Measurements from ENCODE around the gene KCND2.
"Not testable (repeated sequence)": the region's sequence is repeated elsewhere in the genome, so short reads cannot be mapped to it uniquely, and the experiment has no call there.

The KCND2 gene

GRCh38 chr7:120588862-120589261 is 315.9 kb downstream of the KCND2 start:
- no peak for DNase-seq

DNA sequence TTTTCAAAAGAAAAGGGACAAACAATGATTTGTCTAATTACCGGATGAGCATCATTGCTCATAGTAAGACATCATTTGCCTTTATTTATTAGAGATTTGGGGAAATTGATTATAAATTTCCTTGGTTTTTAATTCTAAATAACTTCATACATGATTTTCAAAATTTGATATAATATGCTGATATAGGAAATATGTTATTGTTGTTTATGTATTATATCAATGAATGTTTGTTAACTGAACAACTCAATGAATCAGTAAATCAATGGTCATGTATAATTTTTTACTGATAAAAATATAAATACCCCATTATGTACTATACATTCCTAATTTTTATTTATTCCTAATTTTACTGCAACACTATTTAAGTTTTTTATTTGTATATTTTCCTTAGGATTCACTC is 327.6 kb downstream of the KCND2 start:
- no peak for DNase-seq

DNA sequence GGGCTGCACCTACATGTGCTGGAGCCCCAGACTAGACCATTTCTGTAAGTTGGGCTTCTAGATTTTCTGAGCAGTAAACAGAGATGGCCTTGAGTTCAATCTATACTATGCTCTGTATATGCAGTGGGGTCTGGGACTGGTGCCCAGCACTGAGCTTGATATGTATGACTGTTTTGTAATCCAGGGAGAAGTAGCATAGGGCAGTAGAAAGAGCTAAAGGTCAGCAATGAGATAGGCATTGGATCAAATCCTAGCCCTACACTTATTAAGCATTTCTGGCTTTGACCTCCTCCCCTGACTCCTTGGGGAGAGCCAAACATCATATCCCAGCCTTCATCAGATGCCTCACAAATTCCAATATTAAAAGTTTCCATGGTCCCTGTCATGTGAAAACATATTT is 330.4 kb downstream of the KCND2 start:
- DNase-seq, result no peak

GRCh38 chr7:120609136-120609753 is 336.3 kb downstream of the KCND2 start:
- DNase-seq, result no peak

DNA sequence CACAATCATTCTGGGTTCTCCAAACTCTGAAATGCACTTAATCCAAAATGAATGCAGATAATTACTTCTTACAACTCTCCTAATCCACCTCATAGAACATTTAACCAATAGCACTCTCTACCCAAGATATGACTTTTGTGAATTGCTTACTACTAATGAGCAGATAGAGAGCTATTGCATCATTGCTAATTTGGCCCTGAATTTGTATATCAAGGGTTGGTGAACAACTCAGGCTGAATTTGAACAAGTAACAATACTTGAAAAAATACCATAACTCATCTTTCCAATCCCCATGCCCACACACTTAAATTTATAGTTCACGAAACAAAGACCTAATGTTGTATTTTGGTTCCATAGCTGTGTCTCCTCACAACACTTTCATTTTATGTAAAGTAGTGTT is 339.0 kb downstream of the KCND2 start:
- no peak for DNase-seq

DNA sequence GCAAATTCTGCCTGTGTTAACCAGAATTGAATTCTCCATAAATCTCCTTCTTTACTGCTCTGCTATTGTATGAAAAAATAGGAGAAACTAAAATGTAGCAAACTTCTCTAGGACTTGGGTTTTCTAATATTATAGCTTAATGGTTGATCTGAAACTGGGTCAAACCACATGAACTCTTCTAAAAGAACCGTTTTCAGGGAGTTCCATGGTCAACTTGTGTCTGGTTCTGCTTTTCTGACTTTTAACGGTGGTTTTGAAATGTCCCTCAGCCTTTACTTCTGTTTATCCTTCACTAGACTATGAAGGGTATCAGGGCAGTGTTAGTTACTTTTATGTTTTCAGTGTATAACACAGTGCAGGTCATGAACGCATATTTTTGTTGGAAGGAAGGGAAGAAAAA is 342.7 kb downstream of the KCND2 start:
- no peak for DNase-seq

GRCh38 chr7:120617275-120617674 is 344.3 kb downstream of the KCND2 start:
- DNase-seq, result no peak

- DNase-seq, result no peak
These were observed 355.3 kb downstream of the KCND2 start for GRCh38 chr7:120628251-120628650.

DNA sequence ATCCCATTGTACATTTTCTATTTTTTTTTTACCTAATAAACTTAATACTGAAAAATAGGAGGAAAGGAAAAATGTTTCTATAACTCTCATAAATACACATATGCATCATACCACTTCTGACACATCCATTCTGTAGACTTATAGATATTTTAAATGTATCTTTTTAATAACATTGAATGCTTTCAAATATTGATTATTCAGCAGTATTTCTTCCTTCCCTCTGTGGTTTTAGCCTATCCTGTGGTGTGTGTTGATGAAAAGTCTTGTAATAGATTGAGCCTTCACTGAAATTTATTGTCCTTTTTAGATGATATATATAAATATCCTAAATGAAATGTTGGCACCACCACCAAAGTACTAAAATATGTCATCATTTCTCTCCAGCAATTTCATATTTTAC is 366.9 kb downstream of the KCND2 start:
- DNase-seq, result no peak

GRCh38 chr7:120645966-120646365 is 373.0 kb downstream of the KCND2 start:
- DNase-seq, result no peak

GRCh38 chr7:120654241-120654640 is 381.3 kb downstream of the KCND2 start:
- DNase-seq, result no peak

- DNase-seq, result no peak
These were observed 385.5 kb downstream of the KCND2 start for GRCh38 chr7:120658516-120658915.

DNA sequence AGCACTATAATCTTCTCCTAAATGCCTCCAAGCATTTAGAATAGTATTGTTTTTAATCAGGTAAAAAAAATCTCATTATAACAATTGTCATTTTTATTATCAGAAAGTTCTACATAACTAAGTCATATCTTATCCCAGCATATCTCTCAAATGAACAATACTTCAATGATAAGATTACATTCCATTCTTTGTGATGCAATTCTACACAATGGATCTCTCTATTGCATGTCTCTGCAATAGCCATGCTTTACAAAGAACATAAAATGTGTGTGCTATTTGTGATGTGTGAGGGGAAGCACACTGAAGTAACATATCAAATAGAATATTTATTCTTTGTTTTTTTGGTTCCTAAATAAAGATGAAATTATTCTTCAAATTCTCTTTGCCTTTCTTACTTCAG is 389.3 kb downstream of the KCND2 start:
- DNase-seq, result no peak

DNA sequence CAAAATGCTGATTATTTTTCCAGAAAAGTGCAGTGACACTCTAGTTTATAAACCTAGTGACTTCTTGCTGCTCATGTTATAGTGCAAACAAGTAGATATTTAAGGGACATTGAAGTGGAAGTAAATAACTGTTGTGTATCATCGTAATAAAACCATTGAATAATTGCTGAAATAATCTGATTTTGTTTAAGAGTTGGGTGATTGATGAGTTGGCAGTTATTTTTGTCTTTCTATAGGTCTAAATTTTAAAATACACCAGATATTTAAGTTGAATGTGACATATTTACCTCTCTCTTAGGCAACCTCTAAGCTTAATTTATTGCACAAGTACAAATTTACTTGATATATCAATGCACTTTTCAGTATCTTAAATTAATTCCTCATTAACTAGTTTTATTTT is 392.1 kb downstream of the KCND2 start:
- no peak for DNase-seq

- DNase-seq, result no peak
These were observed 402.1 kb downstream of the KCND2 start for GRCh38 chr7:120675076-120675475.

- no peak for DNase-seq
These were observed 404.6 kb downstream of the KCND2 start for GRCh38 chr7:120677535-120677934.

DNA sequence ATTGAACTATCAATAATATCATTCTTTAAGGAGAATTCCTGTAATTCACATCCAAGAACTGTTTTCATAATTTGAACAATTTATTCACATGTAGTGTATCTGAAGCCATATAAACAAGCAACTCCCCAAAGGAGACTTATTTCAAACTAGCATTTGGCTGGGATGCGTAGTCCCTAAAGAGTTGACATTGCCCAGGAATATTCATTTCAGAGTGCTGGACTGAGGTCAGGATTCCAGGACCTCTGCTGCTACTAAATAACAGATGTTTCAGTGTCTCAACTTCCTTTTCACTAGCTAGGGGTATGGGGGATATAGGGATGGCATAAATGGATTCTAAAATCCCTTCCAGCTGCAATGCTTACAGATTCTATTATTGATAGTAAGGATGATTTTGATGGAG is 408.0 kb downstream of the KCND2 start:
- DNase-seq, result no peak

GRCh38 chr7:120684463-120684862 is 411.5 kb downstream of the KCND2 start:
- DNase-seq, result no peak

- no peak for DNase-seq
These were observed 418.9 kb downstream of the KCND2 start for GRCh38 chr7:120691915-120692314.

DNA sequence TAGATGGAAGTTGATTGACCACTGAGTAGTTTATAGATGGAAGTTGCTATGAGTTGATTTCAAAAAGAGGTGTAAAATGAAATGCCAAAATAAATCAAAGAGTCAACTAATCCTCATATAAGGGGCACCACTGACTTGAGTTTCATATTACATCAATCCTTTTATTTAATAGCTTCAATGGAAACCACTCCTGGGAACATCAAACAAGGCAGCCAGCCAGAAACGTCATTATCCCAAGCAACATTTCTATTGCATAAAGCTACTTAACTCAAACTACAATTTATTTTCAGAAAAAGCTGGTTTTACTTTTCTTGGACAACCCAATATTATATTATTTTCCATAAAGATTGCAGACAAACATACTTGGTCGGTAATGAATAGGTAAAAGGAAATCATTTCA is 422.9 kb downstream of the KCND2 start:
- DNase-seq, result peak in 1 of 2 experiments; percentile 35

- DNase-seq, result no peak
These were observed 427.8 kb downstream of the KCND2 start for GRCh38 chr7:120700796-120701195.

GRCh38 chr7:120702408-120702807 is 429.4 kb downstream of the KCND2 start:
- not testable (repeated sequence) for DNase-seq

DNA sequence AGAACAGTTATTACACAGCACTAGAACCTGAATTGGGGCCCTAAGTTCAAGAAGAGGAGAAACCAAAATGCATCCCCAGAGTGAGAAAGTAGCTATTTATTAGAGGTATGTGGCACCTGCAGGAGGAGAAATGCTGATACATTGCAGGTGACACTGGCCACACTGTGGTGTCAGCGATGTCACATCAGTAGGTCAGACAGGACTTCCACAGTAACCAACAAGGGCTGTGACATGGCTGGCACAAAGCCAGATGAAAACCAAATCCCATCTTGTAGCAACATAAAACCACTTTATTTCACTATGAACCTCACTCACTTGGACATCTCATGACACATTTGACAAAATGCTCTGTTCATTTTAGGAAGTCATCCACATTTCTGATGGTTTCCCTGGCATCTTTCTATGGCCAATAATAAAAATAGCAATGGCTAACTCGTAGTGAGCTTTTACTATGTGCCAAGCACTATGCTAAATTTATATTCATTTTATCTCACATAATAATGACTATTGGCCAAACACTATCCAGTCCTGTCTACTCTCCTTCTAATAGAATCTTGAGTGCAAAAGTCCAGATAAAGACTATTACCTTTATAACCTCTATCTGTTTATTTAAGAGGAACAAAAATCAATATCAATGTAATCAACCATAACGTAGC is 430.7 kb downstream of the KCND2 start:
- no peak for DNase-seq

DNA sequence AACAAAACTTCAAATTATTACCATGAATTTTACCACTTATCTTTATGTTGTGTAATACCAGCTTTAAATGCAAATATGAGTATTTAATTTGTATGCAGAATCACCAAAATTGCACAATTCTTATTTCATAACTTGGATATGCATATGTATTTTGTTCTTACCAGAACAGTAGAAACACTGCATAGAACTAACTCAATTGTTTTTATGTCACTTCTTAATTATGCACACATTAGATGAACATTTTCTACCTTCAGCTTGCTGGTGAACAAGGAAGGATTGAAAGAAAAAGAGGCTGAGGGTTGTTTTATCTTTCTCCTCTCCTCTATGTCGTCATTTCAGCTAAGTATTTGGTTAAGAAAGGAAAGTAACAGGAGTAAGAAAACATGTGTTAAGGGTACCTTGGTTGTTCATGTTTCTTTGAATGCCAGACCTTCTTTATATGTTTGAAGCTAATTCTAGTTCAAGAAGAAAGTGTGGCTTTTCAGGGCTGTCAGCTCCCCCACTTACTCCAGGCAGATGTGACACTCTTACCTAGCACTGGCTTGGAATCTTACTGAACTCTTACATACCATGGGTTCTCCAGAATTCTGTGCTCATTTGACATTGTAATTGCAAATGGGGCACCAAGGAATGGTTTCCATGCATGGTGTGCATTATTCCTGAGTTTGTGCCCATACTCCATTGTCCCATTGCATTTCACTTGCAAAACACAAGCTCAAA is 436.4 kb downstream of the KCND2 start:
- DNase-seq, result no peak

GRCh38 chr7:120709972-120710320 is 437.0 kb downstream of the KCND2 start:
- no peak for DNase-seq
